GM23248 (cell line): ENCODE data around the gene RORB. TPM values are rescaled to one million over a fixed set of nuclear protein-coding genes. Genes with fewer than 3 reads are reported as not detected.
A peak's percentile ranks its signal among the peaks of the same experiment; 100 is the strongest.

Source experiments
- DNase-seq: peaks from one replicate; pipeline ENCODE4 v3.0.0-alpha.2; 2015
- H2AFZ ChIP-seq: fragments of 200-600 bp; sonication (generic); 2 replicates; pipeline ENCODE4 v1.6.1; 2016; ENCODE audit warnings: antibody characterized with exemption
- H3F3A ChIP-seq: fragments of 200-600 bp; sonication (generic); 2 replicates; pipeline ENCODE4 v1.6.1; 2016; ENCODE audit warnings: mild to moderate bottlenecking, antibody characterized with exemption, mixed run types; ENCODE audit not compliant: insufficient read depth
- H3K27ac ChIP-seq: fragments of 200-600 bp; sonication (generic); 2 replicates; pipeline ENCODE4 v1.5.1; 2016; ENCODE audit warnings: mild to moderate bottlenecking
- H3K27me3 ChIP-seq: fragments of 200-600 bp; sonication (generic); replicated peaks from 2 replicates; pipeline ENCODE4 v1.6.1; 2016; ENCODE audit warnings: mild to moderate bottlenecking; ENCODE audit not compliant: insufficient read depth
- H3K36me3 ChIP-seq: fragments of 200-600 bp; sonication (generic); 2 replicates; pipeline ENCODE4 v1.6.1; 2016; ENCODE audit warnings: low read depth, mild to moderate bottlenecking
- H3K4me1 ChIP-seq: fragments of 200-600 bp; sonication (generic); 2 replicates; pipeline ENCODE4 v1.6.1; 2016; ENCODE audit warnings: mild to moderate bottlenecking; ENCODE audit not compliant: insufficient read depth
- H3K4me2 ChIP-seq: fragments of 200-600 bp; sonication (generic); one replicate; pipeline ENCODE4 v1.6.1; 2016; ENCODE audit warnings: mild to moderate bottlenecking; ENCODE audit not compliant: unreplicated experiment
- H3K4me3 ChIP-seq: fragments of 200-600 bp; sonication (generic); 2 replicates; pipeline ENCODE4 v1.5.1; 2016; ENCODE audit warnings: mild to moderate bottlenecking
- H3K79me2 ChIP-seq: fragments of 200-600 bp; sonication (generic); 2 replicates; pipeline ENCODE4 v1.6.1; 2016; ENCODE audit warnings: mild to moderate bottlenecking; ENCODE audit not compliant: insufficient read depth
- H3K9ac ChIP-seq: fragments of 200-600 bp; sonication (generic); 2 replicates; pipeline ENCODE4 v1.6.1; 2016; ENCODE audit warnings: mild to moderate bottlenecking
- H3K9me2 ChIP-seq: fragments of 200-600 bp; sonication (generic); 2 replicates; pipeline ENCODE4 v1.6.1; 2016; ENCODE audit warnings: mixed run types, mild to moderate bottlenecking, moderate library complexity; ENCODE audit not compliant: insufficient read depth
- H3K9me3 ChIP-seq: fragments of 200-600 bp; sonication (generic); one replicate; pipeline ENCODE4 v1.6.1; 2017; ENCODE audit warnings: low read depth
- H4K20me1 ChIP-seq: fragments of 200-600 bp; sonication (generic); 2 replicates; pipeline ENCODE4 v1.6.0; 2016; ENCODE audit not compliant: insufficient read depth
- EZH2 ChIP-seq: fragments of 200-600 bp; sonication (generic); IDR thresholded peaks from 2 replicates; pipeline ENCODE4 v1.6.1; 2018; ENCODE audit warnings: antibody characterized with exemption, mild to moderate bottlenecking; ENCODE audit not compliant: insufficient read depth, poor library complexity, severe bottlenecking
- EZH2phosphoT487 ChIP-seq: fragments of 200-600 bp; sonication (generic); IDR thresholded peaks from 2 replicates; pipeline ENCODE4 v1.6.1; 2018; ENCODE audit warnings: antibody characterized with exemption, moderate library complexity, mild to moderate bottlenecking, low read depth; ENCODE audit not compliant: insufficient read depth
- WGBS, 2 experiments: methylation state at CpG; one replicate each; pipeline ENCODE4 v1.1.6; 2015 to 2017; ENCODE audit warnings: low lambda C conversion rate in 2 of 2, low coverage in 1 of 2; ENCODE audit errors: missing lambda C conversion rate in 2 of 2; 5-methylcytosine and 5-hydroxymethylcytosine counted together
- in situ Hi-C: fragments of 300-500 bp; cut with MboI; formaldehyde crosslinking; loops from 2 replicates; pipeline ENCODE4 v1.15.0; 2020
- polyA plus RNA-seq: library from polyadenylated mRNA; unstranded; fragments of >200 nt; fragmentation: Nextera tagmentation; extraction: Ambion mirVana; gene quantifications from 2 replicates; pipeline ENCODE4 v1.2.1, GENCODE V29; 2016
- total RNA-seq: library from RNA; depleted of rRNA; stranded (reverse); fragments of >200 nt; shearing (Covaris generic); gene quantifications from 2 replicates; pipeline ENCODE4 v1.2.3, GENCODE V29; 2014

The RORB gene
- total and polyA plus RNA-seq, 2 experiments from 2014 or later, result not detected

DNA sequence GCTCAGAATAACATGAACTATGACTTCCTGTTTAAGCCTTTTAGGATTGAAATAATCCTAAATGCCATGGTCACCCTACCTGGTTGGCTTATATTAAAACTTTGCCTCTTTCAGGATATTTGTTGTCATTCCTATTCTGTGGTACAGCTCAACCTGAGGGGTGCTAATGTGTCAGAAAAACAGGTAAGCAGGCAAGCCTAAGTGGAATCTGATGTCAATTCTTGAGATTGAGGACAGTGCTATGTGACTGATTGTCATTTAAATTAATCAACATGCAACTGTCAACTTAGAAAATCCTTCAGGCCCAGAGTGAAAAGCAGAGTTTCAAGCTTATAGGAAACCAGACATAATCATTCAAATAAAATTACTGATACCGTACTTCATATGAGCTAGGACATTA is 2.6 kb upstream of the RORB start:
- H3K27ac ChIP-seq, result no peak overlapping the region
- WGBS, 2 experiments, result 90 to 91% methylated on average over 1 of the region's 1 CpG
- no peaks in the 10 kb centered on the region for H4K20me1 ChIP-seq
- no peak overlapping the region for H3K4me2 ChIP-seq
- in situ Hi-C loops, result no loop called here
- H2AFZ ChIP-seq, result no peak overlapping the region
- H3K9me3 ChIP-seq, result no peaks in the 10 kb centered on the region
- peaks cover 43% of the 10 kb centered on the region for H3K27me3 ChIP-seq
- no peaks in the 10 kb centered on the region for H3K9me2 ChIP-seq
- TF ChIP-seq EZH2 (no peak), EZH2phosphoT487 (no peak)
- H3K79me2 ChIP-seq, result no peaks in the 10 kb centered on the region
- no peak for DNase-seq
- H3F3A ChIP-seq, result no peaks in the 10 kb centered on the region
- no peak overlapping the region for H3K9ac ChIP-seq
- H3K36me3 ChIP-seq, result no peaks in the 10 kb centered on the region
- H3K4me1 ChIP-seq, result no peaks in the 10 kb centered on the region
- no peak overlapping the region for H3K4me3 ChIP-seq

DNA sequence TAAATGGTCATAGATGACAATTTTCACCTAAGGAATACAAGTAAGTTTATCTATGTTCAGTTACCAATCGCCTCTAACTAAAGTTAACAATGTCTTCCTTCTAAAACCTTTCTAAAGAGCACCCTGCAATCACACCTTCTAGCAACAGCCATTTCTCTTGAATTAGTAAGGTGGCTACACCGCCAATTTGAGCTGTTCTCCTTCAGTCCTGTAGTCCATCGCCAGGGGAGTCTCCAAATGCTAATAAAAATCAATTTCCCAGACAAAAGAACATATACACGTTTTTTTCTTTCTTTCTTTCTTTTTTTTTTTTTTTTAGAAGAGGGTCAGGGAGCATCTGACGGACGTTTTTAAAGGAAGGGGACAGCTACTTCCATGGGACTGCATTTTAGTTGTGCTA is 729 bp upstream of the RORB start:
- in situ Hi-C loops, result no loop called here
- Histone ChIP-seq H4K20me1 (no peaks in the 10 kb centered on the region), H3K36me3 (no peaks in the 10 kb centered on the region), H3K4me1 (no peaks in the 10 kb centered on the region), H3K4me3 (peak overlapping the region; percentile 78), H3K4me2 (peak overlapping the region; percentile 65), H3K27me3 (peaks cover 58% of the 10 kb centered on the region), H3F3A (no peaks in the 10 kb centered on the region), H3K79me2 (no peaks in the 10 kb centered on the region), H3K9ac (no peak overlapping the region), H3K27ac (no peak overlapping the region), H3K9me2 (no peaks in the 10 kb centered on the region), H2AFZ (peak overlapping the region; percentile 93), H3K9me3 (no peaks in the 10 kb centered on the region)
- no peak for DNase-seq
- 38 to 42% methylated on average over 6 of the region's 6 CpGs for WGBS, 2 experiments
- no peak for TF ChIP-seq EZH2
- TF ChIP-seq EZH2phosphoT487, result no peak

DNA sequence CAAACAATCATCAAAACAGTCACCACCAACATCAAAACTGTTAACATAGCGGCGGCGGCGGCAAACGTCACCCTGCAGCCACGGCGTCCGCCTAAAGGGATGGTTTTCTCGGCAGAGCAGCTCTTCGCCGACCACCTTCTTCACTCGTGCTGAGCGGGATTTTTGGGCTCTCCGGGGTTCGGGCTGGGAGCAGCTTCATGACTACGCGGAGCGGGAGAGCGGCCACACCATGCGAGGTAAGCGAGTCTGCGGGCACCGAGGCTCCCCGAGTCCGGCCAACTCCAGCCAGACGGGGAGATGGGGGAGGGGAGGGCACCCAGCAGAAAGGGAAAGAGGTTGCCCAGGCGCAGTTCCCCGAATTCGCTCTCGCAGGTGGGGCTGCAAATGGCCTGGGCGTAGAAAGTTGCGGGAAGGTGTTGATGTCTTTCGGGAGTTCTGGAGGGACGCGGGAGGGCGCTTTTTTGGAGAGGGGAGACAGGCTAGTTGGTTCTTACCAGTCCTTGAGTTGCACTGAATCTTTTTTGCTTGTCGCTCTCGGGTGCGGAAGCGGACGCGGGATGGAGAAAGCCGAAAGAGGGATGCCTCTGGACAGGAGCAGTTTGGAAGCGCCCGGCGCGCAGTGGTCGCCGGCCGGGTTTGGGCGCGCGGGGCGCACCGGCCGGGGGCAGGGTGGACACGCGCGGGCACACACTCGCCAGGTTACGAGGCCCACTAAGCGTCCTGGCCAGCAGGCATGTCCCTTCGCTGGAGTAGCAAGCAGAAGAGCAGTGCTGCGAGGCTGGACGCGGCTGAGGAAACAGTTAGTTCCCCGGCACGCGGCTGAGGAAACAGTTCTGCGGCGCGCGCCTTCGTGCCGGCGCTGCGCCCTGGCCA is 849 bp downstream of the RORB start:
- no peak overlapping the region for H3K27ac ChIP-seq
- H3K4me1 ChIP-seq, result no peaks in the 10 kb centered on the region
- H3K9ac ChIP-seq, result peak overlapping the region; percentile 31
- no peaks in the 10 kb centered on the region for H3F3A ChIP-seq
- H3K9me2 ChIP-seq, result no peaks in the 10 kb centered on the region
- H3K79me2 ChIP-seq, result no peaks in the 10 kb centered on the region
- peak; percentile 40 for DNase-seq
- peak overlapping the region; percentile 86 for H3K4me2 ChIP-seq
- in situ Hi-C loops, result no loop called here
- H4K20me1 ChIP-seq, result no peaks in the 10 kb centered on the region
- TF ChIP-seq EZH2phosphoT487, result no peak
- TF ChIP-seq EZH2, result peak; percentile 15
- H3K27me3 ChIP-seq, result peaks cover 63% of the 10 kb centered on the region
- no peaks in the 10 kb centered on the region for H3K36me3 ChIP-seq
- no peaks in the 10 kb centered on the region for H3K9me3 ChIP-seq
- H2AFZ ChIP-seq, result peak overlapping the region; percentile 93
- WGBS, 2 experiments, result 2% methylated on average over 76 to 77 of the region's 77 CpGs
- H3K4me3 ChIP-seq, result peak overlapping the region; percentile 78

DNA sequence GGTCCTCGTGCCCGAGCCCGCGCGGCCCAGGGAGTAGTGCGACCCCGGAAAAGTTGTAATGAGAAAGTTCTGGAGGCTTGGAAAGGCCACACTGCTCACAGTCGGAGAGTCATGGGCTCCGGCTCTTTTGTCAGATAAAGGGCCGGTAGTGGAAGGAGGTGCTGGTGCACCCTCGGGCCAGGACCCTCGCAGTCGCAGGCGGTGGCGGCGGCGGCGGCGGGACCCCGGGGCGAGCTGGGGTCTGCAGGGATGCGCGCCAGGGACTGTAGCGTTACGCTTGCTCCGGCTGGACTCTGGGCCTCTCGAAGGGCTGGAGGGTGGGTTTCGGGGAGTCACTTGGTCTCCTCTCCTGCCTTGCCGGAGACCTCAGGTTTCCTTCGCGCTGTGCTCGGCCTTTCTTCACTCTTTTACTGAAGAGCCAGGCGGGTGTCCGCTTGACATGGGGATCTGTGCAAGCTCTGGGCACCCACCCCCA is 1.5 kb downstream of the RORB start:
- peak overlapping the region; percentile 21 for H3K4me2 ChIP-seq
- no peaks in the 10 kb centered on the region for H3K9me3 ChIP-seq
- H3K79me2 ChIP-seq, result no peaks in the 10 kb centered on the region
- H3K27me3 ChIP-seq, result peaks cover 63% of the 10 kb centered on the region
- H3K4me3 ChIP-seq, result peak overlapping the region; percentile 78
- H4K20me1 ChIP-seq, result no peaks in the 10 kb centered on the region
- H2AFZ ChIP-seq, result peak overlapping the region; percentile 93; the same call in 1 of the 2 replicates
- no peak overlapping the region for H3K27ac ChIP-seq
- peak; percentile 23 for DNase-seq
- in situ Hi-C loops, result no loop called here
- no peaks in the 10 kb centered on the region for H3K9me2 ChIP-seq
- no peaks in the 10 kb centered on the region for H3K4me1 ChIP-seq
- no peaks in the 10 kb centered on the region for H3K36me3 ChIP-seq
- no peak for TF ChIP-seq EZH2
- TF ChIP-seq EZH2phosphoT487, result no peak
- WGBS, 2 experiments, result 1 to 2% methylated on average over 18 to 25 of the region's 34 CpGs
- H3K9ac ChIP-seq, result no peak overlapping the region
- no peaks in the 10 kb centered on the region for H3F3A ChIP-seq
